Tibial nerve (tissue), 4 donors: ENCODE measurements around the gene LRRC28.

ENCODE experiments used
- EP300 ChIP-seq, 2 donors: sonication (generic); formaldehyde crosslinking; IDR thresholded peaks; one replicate each; pipeline ENCODE4 v1.6.1; 2017; ENCODE audit warnings: antibody characterized with exemption in 2 of 2, mild to moderate bottlenecking in 1 of 2
- POLR2A ChIP-seq, 2 donors: fragments of 450-650 bp; IDR thresholded peaks; one replicate each; pipeline ENCODE4 v1.6.1; 2017; ENCODE audit warnings: antibody characterized with exemption in 2 of 2, mild to moderate bottlenecking in 2 of 2, moderate library complexity in 2 of 2
- TF ChIP-seq, protein P1 (sequence below), 5 experiments: fragments of 200-600 bp in 3 of 5; fragments of 450-650 bp in 2 of 5; sonication (generic) in 3 of 5; IDR thresholded peaks; one replicate each; pipeline ENCODE4 v1.5.1; 2016 to 2019; ENCODE audit warnings: antibody characterized with exemption in 5 of 5, mild to moderate bottlenecking in 3 of 5, moderate library complexity in 2 of 5

DNA sequence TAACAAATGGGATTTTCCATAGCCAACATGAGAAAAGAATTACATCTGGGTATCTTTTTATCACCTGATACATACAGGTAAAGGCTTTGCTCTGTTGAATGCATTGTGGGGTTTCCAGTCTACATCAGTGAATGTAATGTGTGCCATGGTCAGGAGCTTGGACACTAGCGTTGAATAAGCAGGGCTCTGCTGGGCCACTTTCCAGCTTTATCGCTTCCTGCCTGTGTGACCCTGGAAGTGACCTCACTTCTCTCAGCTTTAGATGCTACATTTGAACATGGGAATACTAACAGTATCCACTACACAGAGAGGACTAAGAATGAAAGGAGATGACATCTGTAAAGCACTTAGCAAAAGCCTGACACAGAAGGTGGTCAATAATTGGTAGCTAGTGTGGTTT lies 42.0 kb upstream of the LRRC28 start:
- TF ChIP-seq, protein P1, sequence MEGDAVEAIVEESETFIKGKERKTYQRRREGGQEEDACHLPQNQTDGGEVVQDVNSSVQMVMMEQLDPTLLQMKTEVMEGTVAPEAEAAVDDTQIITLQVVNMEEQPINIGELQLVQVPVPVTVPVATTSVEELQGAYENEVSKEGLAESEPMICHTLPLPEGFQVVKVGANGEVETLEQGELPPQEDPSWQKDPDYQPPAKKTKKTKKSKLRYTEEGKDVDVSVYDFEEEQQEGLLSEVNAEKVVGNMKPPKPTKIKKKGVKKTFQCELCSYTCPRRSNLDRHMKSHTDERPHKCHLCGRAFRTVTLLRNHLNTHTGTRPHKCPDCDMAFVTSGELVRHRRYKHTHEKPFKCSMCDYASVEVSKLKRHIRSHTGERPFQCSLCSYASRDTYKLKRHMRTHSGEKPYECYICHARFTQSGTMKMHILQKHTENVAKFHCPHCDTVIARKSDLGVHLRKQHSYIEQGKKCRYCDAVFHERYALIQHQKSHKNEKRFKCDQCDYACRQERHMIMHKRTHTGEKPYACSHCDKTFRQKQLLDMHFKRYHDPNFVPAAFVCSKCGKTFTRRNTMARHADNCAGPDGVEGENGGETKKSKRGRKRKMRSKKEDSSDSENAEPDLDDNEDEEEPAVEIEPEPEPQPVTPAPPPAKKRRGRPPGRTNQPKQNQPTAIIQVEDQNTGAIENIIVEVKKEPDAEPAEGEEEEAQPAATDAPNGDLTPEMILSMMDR (IDR thresholded peaks at IDR 0.05) = no peak
- TF ChIP-seq POLR2A (IDR thresholded peaks at IDR 0.05) = no peak
- no peak for TF ChIP-seq EP300 (IDR thresholded peaks at IDR 0.05)
